GM21717 (cell line): ENCODE data around the gene SRGAP2C.
"Not testable (repeated sequence)": the region's sequence is repeated elsewhere in the genome, so short reads cannot be mapped to it uniquely, and the experiment has no call there.

Experiments
- ATAC-seq: cut with Tn5 transposase; IDR thresholded peaks from one replicate; pipeline ENCODE4 v1.9.1; 2021; ENCODE audit warnings: mild to moderate bottlenecking, moderate library complexity; ENCODE audit not compliant: unreplicated experiment

Gene SRGAP2C

GRCh38 chr1:121275435-121275834 lies 90.7 kb downstream of the SRGAP2C start:
- ATAC-seq = not testable (repeated sequence)

GRCh38 chr1:121278202-121278601 lies 93.4 kb downstream of the SRGAP2C start:
- not testable (repeated sequence) for ATAC-seq

GRCh38 chr1:121278777-121279547 lies 94.2 kb downstream of the SRGAP2C start:
- ATAC-seq = not testable (repeated sequence)

GRCh38 chr1:121279548-121279898 lies 94.7 kb downstream of the SRGAP2C start:
- ATAC-seq = not testable (repeated sequence)

- not testable (repeated sequence) for ATAC-seq
Observed at GRCh38 chr1:121280699-121281317, 96.0 kb downstream of the SRGAP2C start.

GRCh38 chr1:121281480-121281879 lies 96.7 kb downstream of the SRGAP2C start:
- not testable (repeated sequence) for ATAC-seq

- not testable (repeated sequence) for ATAC-seq
Observed at GRCh38 chr1:121283587-121284180, 98.9 kb downstream of the SRGAP2C start.

- ATAC-seq = not testable (repeated sequence)
Observed at GRCh38 chr1:121292590-121292989, 107.8 kb downstream of the SRGAP2C start.

- ATAC-seq = not testable (repeated sequence)
Observed at GRCh38 chr1:121293263-121294204, 108.8 kb downstream of the SRGAP2C start.

- ATAC-seq = not testable (repeated sequence)
Observed at GRCh38 chr1:121294205-121294570, 109.4 kb downstream of the SRGAP2C start.

- not testable (repeated sequence) for ATAC-seq
Observed at GRCh38 chr1:121296563-121296962, 111.8 kb downstream of the SRGAP2C start.

- ATAC-seq = not testable (repeated sequence)
Observed at GRCh38 chr1:121298529-121298928, 113.8 kb downstream of the SRGAP2C start.

- ATAC-seq = not testable (repeated sequence)
Observed at GRCh38 chr1:121299514-121300149, 114.9 kb downstream of the SRGAP2C start.

- ATAC-seq = not testable (repeated sequence)
Observed at GRCh38 chr1:121301876-121302275, 117.1 kb downstream of the SRGAP2C start.

GRCh38 chr1:121307759-121308158 lies 123.0 kb downstream of the SRGAP2C start:
- not testable (repeated sequence) for ATAC-seq

GRCh38 chr1:121315509-121315908 lies 130.7 kb downstream of the SRGAP2C start:
- not testable (repeated sequence) for ATAC-seq

- ATAC-seq = not testable (repeated sequence)
Observed at GRCh38 chr1:121316081-121316480, 131.3 kb downstream of the SRGAP2C start.

- not testable (repeated sequence) for ATAC-seq
Observed at GRCh38 chr1:121317491-121318468, 133.0 kb downstream of the SRGAP2C start.

GRCh38 chr1:121318687-121319086 lies 133.9 kb downstream of the SRGAP2C start:
- ATAC-seq = not testable (repeated sequence)
